Immature natural killer cell (primary cell): Measurements from ENCODE around the gene WHAMM. TPM values are rescaled to one million over a fixed set of nuclear protein-coding genes. Genes with fewer than 3 reads are reported as not detected.
"Not testable (repeated sequence)": the region's sequence is repeated elsewhere in the genome, so short reads cannot be mapped to it uniquely, and the experiment has no call there.

ENCODE experiments used
- DNase-seq, 3 donors: peaks; one replicate each; pipeline ENCODE4 v3.0.0; 2022; ENCODE audit warnings: mixed read lengths in 1 of 3
- H3K27ac Mint-ChIP-seq, 6 donors: one replicate each; pipeline ENCODE4 v1.8.0; 2020; ENCODE audit warnings: mixed read lengths in 6 of 6, mild to moderate bottlenecking in 5 of 6, inconsistent platforms in 4 of 6, moderate library complexity in 3 of 6
- H3K27me3 Mint-ChIP-seq, 3 donors: one replicate each; pipeline ENCODE4 v1.8.0; 2020 to 2021; ENCODE audit warnings: low read depth in 3 of 3, mild to moderate bottlenecking in 3 of 3, mixed read lengths in 3 of 3, moderate library complexity in 3 of 3, inconsistent platforms in 1 of 3
- H3K36me3 Mint-ChIP-seq, 3 donors: one replicate each; pipeline ENCODE4 v1.8.0; 2020; ENCODE audit warnings: mixed read lengths in 3 of 3, inconsistent platforms in 2 of 3, mild to moderate bottlenecking in 2 of 3
- H3K4me1 Mint-ChIP-seq, 2 donors: one replicate each; pipeline ENCODE4 v1.8.0; 2020; ENCODE audit warnings: inconsistent platforms in 2 of 2, mild to moderate bottlenecking in 2 of 2, mixed read lengths in 2 of 2, moderate library complexity in 1 of 2
- H3K4me3 Mint-ChIP-seq, 5 donors: one replicate each; pipeline ENCODE4 v1.8.0; 2020; ENCODE audit warnings: mild to moderate bottlenecking in 5 of 5, mixed read lengths in 5 of 5, inconsistent platforms in 3 of 5, moderate library complexity in 3 of 5
- H3K9me3 Mint-ChIP-seq, 6 donors: one replicate each; pipeline ENCODE4 v1.8.0; 2020; ENCODE audit warnings: mild to moderate bottlenecking in 6 of 6, mixed read lengths in 6 of 6, inconsistent platforms in 4 of 6, moderate library complexity in 3 of 6
- polyA plus RNA-seq, 3 donors: library from polyadenylated mRNA; unstranded; fragments of 300-500 nt; fragmentation: Illumina TruSeq; gene quantifications; one replicate each; pipeline ENCODE4 v1.2.3, GENCODE V29; 2021

Gene WHAMM
- polyA plus RNA-seq, 3 donors from 2014 or later: 3.3 to 5.2 (median 4.1) TPM

- H3K4me1 Mint-ChIP-seq: peaks cover 55 to 62% of the 10 kb centered on the region in 2 donors
- DNase-seq: peak; percentile 38 to 43 (median 38)
- H3K27ac Mint-ChIP-seq: peak overlapping the region; percentile 94 to 99 (median 96)
- H3K9me3 Mint-ChIP-seq: no peaks in the 10 kb centered on the region
- H3K4me3 Mint-ChIP-seq: peak overlapping the region; percentile 89 to 96 (median 90)
- H3K27me3 Mint-ChIP-seq: peaks cover 8 to 14% (median 9%) of the 10 kb centered on the region in 3 donors
- peaks cover 5 to 15% (median 7%) of the 10 kb centered on the region in 3 donors for H3K36me3 Mint-ChIP-seq
These were observed 847 bp downstream of the WHAMM start for GRCh38 chr15:82810061-82810889.

DNA sequence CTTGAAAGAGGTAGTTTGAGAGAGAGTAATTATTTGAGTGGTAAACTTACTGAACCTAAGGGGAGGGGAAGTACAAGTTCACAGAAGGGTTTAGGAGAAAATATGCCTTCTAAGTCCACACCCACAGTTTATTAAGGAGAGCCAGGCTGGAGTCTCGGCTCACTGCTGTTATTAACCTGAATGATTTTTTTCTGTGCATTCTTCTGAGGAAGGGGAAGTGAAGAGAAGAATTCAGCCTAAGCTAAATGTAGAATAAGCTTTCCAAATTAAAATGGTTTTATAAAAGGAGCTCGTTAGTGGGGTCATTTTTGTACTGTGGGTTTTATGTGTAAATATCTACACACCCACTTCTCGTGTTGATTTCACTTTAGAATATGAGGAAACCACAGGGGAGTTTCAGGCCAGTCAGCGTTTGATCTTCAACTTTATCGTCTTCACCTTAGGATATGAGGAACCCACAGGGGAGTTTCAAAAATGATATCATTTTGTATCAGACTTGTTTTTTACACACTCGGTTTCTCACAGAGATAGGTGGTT, 1.5 kb downstream of the WHAMM start:
- H3K9me3 Mint-ChIP-seq: no peaks in the 10 kb centered on the region
- DNase-seq: peak; percentile 74 to 78 (median 76)
- H3K27me3 Mint-ChIP-seq: peaks cover 8 to 14% (median 9%) of the 10 kb centered on the region in 3 donors
- H3K36me3 Mint-ChIP-seq: peaks cover 5 to 22% (median 7%) of the 10 kb centered on the region in 3 donors
- H3K4me3 Mint-ChIP-seq: peak overlapping the region; percentile 89 to 96 (median 90)
- peak overlapping the region; percentile 94 to 99 (median 96) for H3K27ac Mint-ChIP-seq
- H3K4me1 Mint-ChIP-seq: peaks cover 59 to 66% of the 10 kb centered on the region in 2 donors

- Mint-ChIP-seq H3K36me3 (peaks cover 12 to 33% (median 15%) of the 10 kb centered on the region in 3 donors), H3K27me3 (peaks cover 8 to 14% (median 11%) of the 10 kb centered on the region in 3 donors), H3K27ac (peak overlapping the region; percentile 87 to 99 (median 95)), H3K9me3 (no peaks in the 10 kb centered on the region), H3K4me1 (peaks cover 64 to 76% of the 10 kb centered on the region in 2 donors), H3K4me3 (peak overlapping the region; percentile 80 to 96 (median 90))
- DNase-seq: no peak
These were observed 3.6 kb downstream of the WHAMM start for GRCh38 chr15:82812994-82813393.

DNA sequence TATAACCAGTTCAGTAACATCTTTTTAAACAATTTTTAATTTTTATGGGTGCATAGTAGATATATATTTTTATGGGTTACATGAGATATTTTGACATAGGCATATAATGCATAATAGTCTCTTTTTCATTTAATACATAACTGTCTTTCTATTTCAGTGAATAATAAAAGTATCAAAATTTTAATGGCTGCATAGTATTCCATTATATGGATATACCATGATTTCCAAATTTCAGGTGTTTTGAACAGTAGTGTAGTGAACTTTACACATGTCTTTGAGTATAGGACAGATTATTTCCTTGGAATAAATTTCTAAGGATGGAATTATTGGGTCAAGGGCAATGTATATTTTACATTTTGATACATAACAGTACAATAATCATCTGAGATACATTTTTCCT, 10.7 kb downstream of the WHAMM start:
- Mint-ChIP-seq H3K36me3 (peaks cover 30 to 52% (median 31%) of the 10 kb centered on the region in 3 donors), H3K4me1 (peaks cover 18 to 41% of the 10 kb centered on the region in 2 donors), H3K27me3 (peaks cover 0 to 2% (median 0%) of the 10 kb centered on the region in 3 donors), H3K9me3 (no peaks in the 10 kb centered on the region), H3K27ac (peak overlapping the region in 1 of 6 donors; percentile 61), H3K4me3 (no peak overlapping the region)
- DNase-seq: no peak

GRCh38 chr15:82821396-82821795, 12.0 kb downstream of the WHAMM start:
- Mint-ChIP-seq H3K4me1 (peaks cover 9 to 28% of the 10 kb centered on the region in 2 donors), H3K36me3 (peaks cover 33 to 50% (median 34%) of the 10 kb centered on the region in 3 donors), H3K27ac (peak overlapping the region in 2 of 6 donors; percentile 28 to 83)
- not testable (repeated sequence) for H3K27me3 Mint-ChIP-seq, DNase-seq, H3K9me3 Mint-ChIP-seq, H3K4me3 Mint-ChIP-seq

DNA sequence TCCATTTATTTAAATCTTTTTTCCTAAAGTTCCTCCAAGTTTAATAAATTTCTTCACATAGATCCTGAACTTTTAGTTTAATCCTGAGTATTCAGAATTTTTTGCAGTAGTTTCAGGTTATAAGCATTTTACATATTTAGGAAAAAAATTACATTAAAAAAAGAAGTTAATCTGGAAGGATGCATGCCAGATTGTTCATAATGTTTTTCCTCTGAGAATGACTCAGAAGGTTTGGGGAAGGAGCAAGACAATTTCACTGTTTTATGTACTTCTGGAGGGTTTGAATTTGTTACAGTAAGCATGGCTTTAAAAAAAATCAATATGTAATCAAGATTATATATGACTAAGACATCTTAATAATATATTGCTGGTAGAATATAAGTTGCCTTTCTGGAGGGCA, 12.4 kb downstream of the WHAMM start:
- DNase-seq, H3K4me3 Mint-ChIP-seq, H3K27ac Mint-ChIP-seq, H3K27me3 Mint-ChIP-seq, H3K9me3 Mint-ChIP-seq: not testable (repeated sequence)
- Mint-ChIP-seq H3K4me1 (peaks cover 4 to 24% of the 10 kb centered on the region in 2 donors), H3K36me3 (peaks cover 29 to 50% (median 31%) of the 10 kb centered on the region in 3 donors)

DNA sequence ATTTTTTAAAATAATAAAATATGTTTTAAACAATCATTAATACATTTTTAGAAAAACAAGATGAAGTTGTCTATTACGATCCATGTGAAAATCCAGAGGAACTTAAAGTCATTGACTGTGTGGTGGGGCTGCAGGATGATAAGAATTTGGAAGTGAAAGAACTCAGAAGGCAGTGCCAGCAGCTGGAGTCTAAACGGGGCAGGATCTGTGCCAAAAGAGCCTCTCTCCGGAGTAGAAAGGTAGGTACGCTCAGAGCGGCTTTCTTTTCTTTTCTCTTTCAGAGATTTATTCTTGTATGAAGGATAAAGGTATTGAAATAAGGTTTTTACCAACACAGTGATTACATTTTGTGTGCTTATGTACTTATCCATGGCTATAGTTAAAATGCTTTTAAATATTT, 13.6 kb downstream of the WHAMM start:
- no peak for DNase-seq
- peaks cover 0 to 6% (median 0%) of the 10 kb centered on the region in 3 donors for H3K27me3 Mint-ChIP-seq
- H3K27ac Mint-ChIP-seq: peak overlapping the region in 1 of 6 donors; percentile 55
- no peak overlapping the region for H3K4me3 Mint-ChIP-seq
- no peaks in the 10 kb centered on the region for H3K9me3 Mint-ChIP-seq
- H3K4me1 Mint-ChIP-seq: peaks cover 0 to 18% of the 10 kb centered on the region in 2 donors
- peaks cover 26 to 56% (median 32%) of the 10 kb centered on the region in 3 donors for H3K36me3 Mint-ChIP-seq

DNA sequence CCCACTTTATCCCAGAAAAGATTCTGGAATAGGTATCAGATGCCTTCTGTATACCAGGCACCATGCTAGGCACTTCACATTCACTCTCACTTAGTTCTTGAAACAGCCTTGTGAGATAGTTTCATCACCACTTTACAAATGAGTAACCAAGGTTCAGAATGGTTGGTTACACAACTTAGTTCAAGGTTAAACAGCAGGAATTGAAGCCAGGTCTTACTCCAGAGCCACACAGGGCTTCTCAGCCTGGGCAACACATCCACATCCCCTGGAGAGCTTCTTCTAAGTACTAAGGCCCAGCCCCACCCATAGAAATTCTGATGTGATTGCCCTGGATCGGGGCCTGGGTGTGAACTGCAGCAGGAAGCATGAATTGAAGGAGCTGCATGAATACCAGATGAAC, 18.6 kb downstream of the WHAMM start:
- peaks cover 0 to 9% (median 3%) of the 10 kb centered on the region in 3 donors for H3K27me3 Mint-ChIP-seq

GRCh38 chr15:82829234-82829633, 19.8 kb downstream of the WHAMM start:
- Mint-ChIP-seq H3K36me3 (peaks cover 29 to 75% (median 35%) of the 10 kb centered on the region in 3 donors), H3K27me3 (peaks cover 0 to 9% (median 3%) of the 10 kb centered on the region in 3 donors), H3K4me1 (peaks cover 19 to 35% of the 10 kb centered on the region in 2 donors), H3K4me3 (no peak overlapping the region), H3K27ac (peak overlapping the region in 5 of 6 donors; percentile 7 to 79 (median 19)), H3K9me3 (no peaks in the 10 kb centered on the region)
- no peak for DNase-seq

More for the DNA sequence above, 18.6 kb downstream of the WHAMM start:
- no peak for DNase-seq
- Mint-ChIP-seq H3K4me1 (peaks cover 15 to 32% of the 10 kb centered on the region in 2 donors), H3K36me3 (peaks cover 22 to 69% (median 30%) of the 10 kb centered on the region in 3 donors), H3K4me3 (no peak overlapping the region), H3K9me3 (no peaks in the 10 kb centered on the region), H3K27ac (peak overlapping the region in 3 of 6 donors; percentile 26 to 49 (median 42))

DNA sequence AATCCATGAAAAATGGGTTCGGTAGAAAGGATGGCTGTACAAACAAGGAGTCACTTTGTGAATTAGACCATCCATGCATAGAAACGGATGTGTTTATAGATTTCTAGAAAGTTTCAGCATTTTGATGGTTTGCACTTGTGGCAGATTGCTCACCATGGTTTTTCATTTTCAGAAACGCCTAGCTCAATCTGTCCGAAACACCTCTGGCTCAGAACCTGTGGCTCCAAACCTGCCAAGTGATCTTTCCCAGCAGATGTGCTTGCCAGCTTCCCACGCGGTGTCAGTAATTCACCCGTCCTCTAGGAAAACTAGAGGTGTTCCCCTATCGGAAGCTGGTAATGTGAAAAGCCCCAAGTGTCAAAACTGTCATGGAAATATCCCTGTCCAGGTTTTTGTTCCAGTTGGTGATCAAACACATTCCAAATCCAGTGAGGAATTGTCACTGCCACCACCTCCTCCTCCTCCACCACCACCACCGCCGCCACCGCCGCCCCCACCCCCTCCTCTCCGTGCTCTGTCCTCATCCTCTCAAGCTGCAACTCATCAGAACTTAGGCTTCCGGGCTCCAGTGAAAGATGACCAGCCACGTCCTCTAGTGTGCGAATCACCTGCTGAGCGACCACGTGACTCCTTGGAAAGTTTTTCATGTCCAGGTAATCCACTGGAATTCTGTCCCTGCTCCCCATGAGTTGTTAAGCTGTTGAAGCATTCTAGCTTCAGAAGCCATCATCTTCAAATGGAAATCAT, 21.2 kb downstream of the WHAMM start:
- Mint-ChIP-seq H3K4me3 (no peak overlapping the region), H3K4me1 (peaks cover 19 to 35% of the 10 kb centered on the region in 2 donors), H3K27me3 (peaks cover 0 to 6% (median 3%) of the 10 kb centered on the region in 3 donors), H3K36me3 (peaks cover 31 to 81% (median 36%) of the 10 kb centered on the region in 3 donors), H3K27ac (no peak overlapping the region), H3K9me3 (no peaks in the 10 kb centered on the region)
- no peak for DNase-seq

DNA sequence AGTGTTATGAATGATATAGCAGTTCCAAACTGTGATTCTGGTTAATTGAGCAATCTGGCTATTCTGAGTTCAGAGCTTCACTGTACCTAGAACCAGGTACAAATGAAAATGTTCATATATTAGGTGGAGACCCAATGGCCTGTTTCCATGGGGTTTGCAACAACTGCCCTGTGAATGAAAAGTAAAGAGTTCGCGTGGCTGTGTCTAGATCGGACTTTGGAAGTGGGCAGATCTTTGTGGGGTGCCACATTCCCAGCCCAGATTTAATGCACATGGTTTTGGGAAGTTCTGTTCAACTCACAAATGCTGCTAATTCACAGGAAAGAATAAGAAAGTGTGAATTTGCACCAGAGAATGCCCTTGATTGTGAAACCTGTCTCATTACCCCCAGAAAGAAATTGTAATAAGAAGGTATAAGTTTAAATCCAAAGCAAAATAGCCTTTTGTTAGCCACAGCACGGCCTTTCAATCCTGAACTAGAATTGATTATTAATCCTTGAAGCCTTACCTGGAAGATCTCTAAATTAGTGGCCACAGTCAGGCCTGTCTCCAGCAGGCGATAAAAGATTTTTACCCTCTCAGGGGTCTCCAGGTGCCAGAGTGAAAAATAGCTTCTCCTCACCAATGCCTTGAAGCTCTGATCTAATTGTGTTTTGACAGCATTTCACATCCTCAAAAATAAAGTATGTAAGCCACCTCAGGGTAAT, 22.6 kb downstream of the WHAMM start:
- no peak for DNase-seq
- no peak overlapping the region for H3K4me3 Mint-ChIP-seq
- H3K4me1 Mint-ChIP-seq: peaks cover 19 to 43% of the 10 kb centered on the region in 2 donors

GRCh38 chr15:82832601-82833361, 23.4 kb downstream of the WHAMM start:
- no peaks in the 10 kb centered on the region for H3K9me3 Mint-ChIP-seq
- H3K4me1 Mint-ChIP-seq: peaks cover 19 to 44% of the 10 kb centered on the region in 2 donors
- DNase-seq: no peak
- peaks cover 0 to 6% (median 4%) of the 10 kb centered on the region in 3 donors for H3K27me3 Mint-ChIP-seq
- peaks cover 41 to 79% (median 41%) of the 10 kb centered on the region in 3 donors for H3K36me3 Mint-ChIP-seq
- peak overlapping the region in 3 of 6 donors; percentile 30 to 69 (median 66) for H3K27ac Mint-ChIP-seq
- H3K4me3 Mint-ChIP-seq: no peak overlapping the region

More for the DNA sequence above, 22.6 kb downstream of the WHAMM start:
- H3K27ac Mint-ChIP-seq: peak overlapping the region in 5 of 6 donors; percentile 22 to 66 (median 37)
- no peaks in the 10 kb centered on the region for H3K9me3 Mint-ChIP-seq
- H3K36me3 Mint-ChIP-seq: peaks cover 38 to 79% (median 39%) of the 10 kb centered on the region in 3 donors
- H3K27me3 Mint-ChIP-seq: peaks cover 0 to 6% (median 4%) of the 10 kb centered on the region in 3 donors
